COLO829 (cell line): ENCODE data around the gene LSM14B.

Experiments used
- DNase-seq: peaks from one replicate; pipeline ENCODE4 v3.0.0; 2012; ENCODE audit warnings: low spot score

The LSM14B gene

GRCh38 chr20:62164879-62165761, 42.8 kb downstream of the LSM14B start:
- DNase-seq: no peak

GRCh38 chr20:62165762-62166399, 43.6 kb downstream of the LSM14B start:
- no peak for DNase-seq

GRCh38 chr20:62167474-62167873, 45.2 kb downstream of the LSM14B start:
- DNase-seq: no peak

- no peak for DNase-seq
Measured at GRCh38 chr20:62168061-62168460, 45.8 kb downstream of the LSM14B start.

DNA sequence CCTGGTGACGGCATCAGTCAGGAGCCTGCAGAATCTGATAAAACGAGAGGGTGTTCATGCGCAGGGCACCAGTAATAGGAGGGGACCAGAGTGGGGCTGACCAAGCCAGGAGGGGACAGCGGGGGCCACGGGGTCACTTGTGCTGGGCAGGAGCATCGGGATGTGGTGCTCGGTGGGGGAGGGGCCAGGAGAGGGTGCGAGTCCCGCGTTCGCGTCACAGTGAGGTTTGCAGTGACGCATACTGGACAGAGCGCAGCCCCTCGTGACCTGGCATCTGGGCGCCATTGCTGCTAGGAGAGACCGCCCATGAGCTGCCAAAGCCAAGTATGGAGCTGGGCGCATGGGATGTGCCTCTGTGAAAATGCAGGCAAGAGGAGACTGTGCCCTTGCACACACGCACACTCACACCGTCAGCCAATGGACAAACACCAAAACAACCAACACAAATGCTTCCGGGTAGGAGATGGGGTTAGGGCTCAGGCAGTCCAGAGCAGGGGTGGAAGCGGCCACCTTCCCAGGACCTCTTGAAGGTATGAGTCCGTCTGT, 46.7 kb downstream of the LSM14B start:
- no peak for DNase-seq

GRCh38 chr20:62170536-62170935, 48.3 kb downstream of the LSM14B start:
- DNase-seq: no peak

DNA sequence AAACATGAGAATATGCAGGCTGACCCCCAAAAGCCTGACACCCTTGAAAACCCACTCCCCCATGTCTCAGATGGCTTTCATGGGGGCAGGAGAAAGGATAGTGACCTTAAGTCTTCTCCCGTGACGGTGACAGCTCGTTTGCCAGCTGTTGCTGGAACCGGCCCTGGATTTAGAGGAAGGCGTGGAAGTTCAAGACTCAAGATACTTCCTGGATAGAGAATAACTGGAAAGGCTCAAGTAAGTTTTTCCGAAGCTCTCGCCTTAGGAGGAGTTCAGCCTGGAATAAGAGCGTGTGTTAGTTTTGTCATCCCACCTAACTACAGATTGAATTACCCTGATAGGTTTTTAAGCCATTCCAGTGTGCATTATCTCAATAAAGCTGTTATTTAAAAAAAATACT, 49.0 kb downstream of the LSM14B start:
- DNase-seq: no peak

DNA sequence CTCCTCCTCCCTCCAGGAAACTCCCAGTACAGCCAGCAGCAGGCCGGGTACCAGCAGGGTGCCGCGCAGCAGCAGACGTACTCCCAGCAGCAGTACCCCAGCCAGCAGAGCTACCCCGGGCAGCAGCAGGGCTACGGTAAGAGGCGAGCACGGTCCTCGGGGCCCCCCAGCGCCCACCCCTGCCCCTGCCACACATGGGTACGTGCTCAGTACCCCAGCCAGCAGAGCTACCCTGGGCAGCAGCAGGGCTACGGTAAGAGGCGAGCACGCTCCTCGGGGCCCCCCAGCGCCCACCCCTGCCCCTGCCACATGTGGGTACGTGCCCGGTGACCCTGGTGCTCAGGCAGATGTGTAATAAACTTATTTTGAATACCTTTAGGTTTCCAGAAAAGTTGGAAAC, 50.4 kb downstream of the LSM14B start:
- DNase-seq: no peak

DNA sequence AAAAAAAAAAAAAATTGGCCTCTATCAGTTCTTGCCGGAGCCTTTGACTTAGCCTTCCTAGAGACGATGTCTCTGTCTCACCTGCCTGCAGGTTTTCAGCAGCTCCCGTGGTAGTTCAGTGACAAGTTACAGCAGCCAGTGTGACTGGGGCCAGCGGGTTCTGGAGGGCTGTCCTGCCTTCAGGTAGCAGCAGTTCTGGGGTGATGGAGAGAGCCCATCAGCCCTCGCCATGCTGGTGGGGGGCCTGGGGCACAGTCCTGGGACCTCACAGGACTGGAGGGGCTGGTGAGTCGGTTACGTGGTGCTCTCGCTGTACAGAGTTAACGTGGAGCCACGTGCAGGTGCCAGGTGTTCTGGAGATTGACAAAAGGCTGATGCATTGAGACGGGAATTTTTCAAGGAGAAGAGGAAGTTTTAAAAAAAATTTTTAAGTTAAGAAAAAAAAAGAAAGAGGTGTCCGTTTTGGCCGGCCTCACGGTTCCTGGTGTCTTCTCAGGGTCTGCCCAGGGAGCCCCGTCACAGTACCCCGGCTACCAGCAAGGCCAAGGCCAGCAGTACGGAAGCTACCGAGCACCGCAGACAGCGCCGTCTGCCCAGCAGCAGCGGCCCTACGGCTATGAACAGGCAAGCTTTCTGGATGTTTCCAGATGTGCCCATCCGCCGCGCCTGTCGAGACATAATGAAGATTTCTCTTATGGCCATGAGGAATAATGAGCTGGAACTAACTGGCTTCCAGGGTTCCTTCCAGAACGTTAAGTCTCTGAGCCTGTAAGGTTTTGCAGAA, 51.9 kb downstream of the LSM14B start:
- DNase-seq: no peak

GRCh38 chr20:62174870-62175624, 52.8 kb downstream of the LSM14B start:
- no peak for DNase-seq

DNA sequence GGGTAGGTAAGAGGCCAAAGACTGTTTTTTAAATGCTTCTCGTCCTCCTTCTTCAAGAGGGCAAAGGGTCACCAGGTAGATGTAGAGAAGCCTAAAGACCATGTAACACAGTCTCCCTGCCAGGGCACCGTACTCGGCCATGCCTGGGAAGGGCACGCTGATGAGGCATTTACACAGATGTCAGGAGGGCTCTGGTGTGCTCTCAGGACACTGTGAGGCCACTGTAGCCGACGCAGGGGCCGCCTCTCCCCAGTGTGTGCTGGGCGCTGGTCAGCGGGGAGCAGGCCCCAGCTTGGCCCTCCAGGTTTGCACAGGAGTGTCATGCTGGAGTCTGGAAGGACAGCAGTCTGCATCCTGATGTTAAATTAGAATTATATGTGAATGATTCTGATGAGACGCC, 53.4 kb downstream of the LSM14B start:
- no peak for DNase-seq

- no peak for DNase-seq
Measured at GRCh38 chr20:62176866-62177265, 54.6 kb downstream of the LSM14B start.

- DNase-seq: no peak
Measured at GRCh38 chr20:62177307-62177706, 55.0 kb downstream of the LSM14B start.

- no peak for DNase-seq
Measured at GRCh38 chr20:62178316-62179161, 56.3 kb downstream of the LSM14B start.

- DNase-seq: no peak
Measured at GRCh38 chr20:62179162-62179504, 56.9 kb downstream of the LSM14B start.

DNA sequence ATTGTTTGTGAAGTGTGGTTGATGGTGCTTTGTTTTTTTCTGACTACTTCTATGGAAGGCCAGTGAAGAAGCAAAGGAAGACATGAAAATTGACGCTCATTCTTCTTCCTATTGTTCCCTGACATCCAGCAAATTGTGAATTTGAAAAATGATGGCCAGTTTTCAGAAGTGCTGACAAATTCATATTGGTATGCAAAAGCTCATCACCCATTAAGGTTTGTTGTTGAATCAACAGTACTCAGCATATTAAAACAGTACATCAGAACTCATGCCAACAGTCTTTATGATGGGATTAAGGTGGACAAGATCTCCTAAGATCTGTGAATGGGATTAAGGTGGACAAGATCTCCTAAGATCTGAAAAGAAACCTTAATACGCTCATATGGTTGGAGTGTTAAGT, 59.5 kb downstream of the LSM14B start:
- DNase-seq: no peak

- peak; percentile 100 for DNase-seq
Measured at GRCh38 chr20:62182469-62183425, 60.5 kb downstream of the LSM14B start, which contains the start of gene MTG2. TSS of gene MTG2 (plus strand) at chr20:62183028. CDS start at chr20:62193421, 10,393 bp downstream.

DNA sequence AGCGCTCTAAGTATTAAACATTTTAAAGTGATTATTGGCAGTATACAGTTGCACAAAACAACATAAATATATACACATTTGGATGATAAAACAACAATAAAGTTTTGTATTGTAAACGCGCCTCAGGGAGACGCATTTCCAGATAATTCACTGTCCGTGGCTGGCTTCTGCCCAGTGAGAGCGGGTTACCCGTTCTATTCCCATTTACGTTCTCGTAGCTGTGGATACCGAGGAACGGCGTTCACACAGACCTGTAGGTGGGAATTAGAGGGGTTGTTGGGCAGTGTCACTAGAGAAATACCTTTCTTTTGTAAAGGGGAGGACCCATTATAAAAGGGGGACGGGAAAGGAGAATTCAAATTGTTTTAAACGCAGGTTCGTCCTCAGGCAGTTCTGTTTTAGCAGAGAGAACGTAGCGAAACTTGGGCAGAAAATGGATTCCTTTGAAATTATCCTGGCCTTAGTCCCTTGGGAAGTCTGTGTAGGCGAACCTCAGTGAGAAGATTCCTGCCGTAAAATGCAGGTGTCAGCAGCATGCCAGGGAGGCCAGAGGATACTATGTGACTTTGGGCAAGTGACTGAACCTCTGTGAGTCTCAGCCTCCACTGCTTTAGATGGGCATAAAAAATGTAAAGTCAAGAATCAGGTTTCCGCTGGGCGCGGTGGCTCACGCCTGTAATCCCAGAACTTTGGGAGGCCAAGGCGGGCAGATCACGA, 61.3 kb downstream of the LSM14B start:
- no peak for DNase-seq
